ENCODE data around the gene KCNMB4.

- TF ChIP-seq POLR2AphosphoS5 (IDR thresholded peaks at IDR 0.05), result no peak
- TF ChIP-seq, protein P1, sequence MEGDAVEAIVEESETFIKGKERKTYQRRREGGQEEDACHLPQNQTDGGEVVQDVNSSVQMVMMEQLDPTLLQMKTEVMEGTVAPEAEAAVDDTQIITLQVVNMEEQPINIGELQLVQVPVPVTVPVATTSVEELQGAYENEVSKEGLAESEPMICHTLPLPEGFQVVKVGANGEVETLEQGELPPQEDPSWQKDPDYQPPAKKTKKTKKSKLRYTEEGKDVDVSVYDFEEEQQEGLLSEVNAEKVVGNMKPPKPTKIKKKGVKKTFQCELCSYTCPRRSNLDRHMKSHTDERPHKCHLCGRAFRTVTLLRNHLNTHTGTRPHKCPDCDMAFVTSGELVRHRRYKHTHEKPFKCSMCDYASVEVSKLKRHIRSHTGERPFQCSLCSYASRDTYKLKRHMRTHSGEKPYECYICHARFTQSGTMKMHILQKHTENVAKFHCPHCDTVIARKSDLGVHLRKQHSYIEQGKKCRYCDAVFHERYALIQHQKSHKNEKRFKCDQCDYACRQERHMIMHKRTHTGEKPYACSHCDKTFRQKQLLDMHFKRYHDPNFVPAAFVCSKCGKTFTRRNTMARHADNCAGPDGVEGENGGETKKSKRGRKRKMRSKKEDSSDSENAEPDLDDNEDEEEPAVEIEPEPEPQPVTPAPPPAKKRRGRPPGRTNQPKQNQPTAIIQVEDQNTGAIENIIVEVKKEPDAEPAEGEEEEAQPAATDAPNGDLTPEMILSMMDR (IDR thresholded peaks at IDR 0.05), result no peak
These were observed 27.9 kb downstream of the KCNMB4 start for GRCh38 chr12:70393787-70394499.
